HG02759 (cell line): Measurements from ENCODE around the gene LYRM9.
A peak's percentile ranks its signal among the peaks of the same experiment; 100 is the strongest.
"Not testable (repeated sequence)": the region's sequence is repeated elsewhere in the genome, so short reads cannot be mapped to it uniquely, and the experiment has no call there.

ENCODE experiments used
- ATAC-seq: cut with Tn5 transposase; IDR thresholded peaks from one replicate; pipeline ENCODE4 v1.9.1; 2021; ENCODE audit warnings: mild to moderate bottlenecking, moderate library complexity; ENCODE audit not compliant: unreplicated experiment

Gene LYRM9

DNA sequence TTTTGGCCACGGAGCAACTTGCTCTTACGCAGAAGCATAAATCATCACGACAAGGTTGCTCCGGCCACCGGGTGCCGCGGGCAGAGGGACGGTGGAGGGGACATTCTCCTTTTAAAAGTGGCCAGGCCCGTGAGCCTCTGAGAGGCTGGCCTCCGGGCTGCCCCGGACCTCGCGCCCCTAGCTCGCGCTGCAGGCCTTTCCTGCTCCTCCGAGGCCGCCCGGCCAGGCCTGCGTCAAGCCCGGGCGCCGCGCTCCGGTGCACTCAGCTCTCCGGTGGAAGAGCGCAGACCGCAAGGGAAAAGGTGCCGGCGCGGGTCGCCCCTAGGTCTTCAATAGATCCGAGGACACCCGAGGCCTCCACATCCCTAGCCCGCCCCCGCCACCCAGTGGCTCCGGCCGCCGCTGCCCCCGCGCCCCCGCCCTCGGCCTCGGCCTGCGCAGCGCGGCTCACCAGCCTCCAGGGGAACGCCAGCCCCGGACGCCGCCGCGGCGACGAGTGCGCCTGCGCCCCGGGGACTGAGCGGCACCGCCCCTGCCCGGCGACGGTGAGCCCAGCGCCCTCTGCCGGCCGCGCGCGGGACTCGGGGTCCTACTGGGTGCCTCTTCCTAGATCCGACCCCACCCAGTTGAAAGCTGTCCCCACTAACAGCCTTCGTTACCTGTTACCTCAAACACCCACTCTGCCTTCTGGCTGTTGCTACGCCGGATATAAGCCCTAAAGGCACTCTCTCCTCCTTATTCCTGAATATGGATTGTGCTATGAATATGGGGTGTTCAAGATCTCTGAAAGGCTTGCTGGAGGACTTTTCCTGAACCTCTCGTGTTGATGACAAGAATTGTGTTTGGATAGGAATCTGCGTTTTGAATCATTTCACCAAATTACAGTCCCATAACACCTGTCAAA is at the start of gene LYRM9:
LYRM9 (minus strand) TSS at position 500 of the 904 bp plus-strand sequence. CDS start 10,671 bp downstream, outside the sequence.
- peak; percentile 95 for ATAC-seq

DNA sequence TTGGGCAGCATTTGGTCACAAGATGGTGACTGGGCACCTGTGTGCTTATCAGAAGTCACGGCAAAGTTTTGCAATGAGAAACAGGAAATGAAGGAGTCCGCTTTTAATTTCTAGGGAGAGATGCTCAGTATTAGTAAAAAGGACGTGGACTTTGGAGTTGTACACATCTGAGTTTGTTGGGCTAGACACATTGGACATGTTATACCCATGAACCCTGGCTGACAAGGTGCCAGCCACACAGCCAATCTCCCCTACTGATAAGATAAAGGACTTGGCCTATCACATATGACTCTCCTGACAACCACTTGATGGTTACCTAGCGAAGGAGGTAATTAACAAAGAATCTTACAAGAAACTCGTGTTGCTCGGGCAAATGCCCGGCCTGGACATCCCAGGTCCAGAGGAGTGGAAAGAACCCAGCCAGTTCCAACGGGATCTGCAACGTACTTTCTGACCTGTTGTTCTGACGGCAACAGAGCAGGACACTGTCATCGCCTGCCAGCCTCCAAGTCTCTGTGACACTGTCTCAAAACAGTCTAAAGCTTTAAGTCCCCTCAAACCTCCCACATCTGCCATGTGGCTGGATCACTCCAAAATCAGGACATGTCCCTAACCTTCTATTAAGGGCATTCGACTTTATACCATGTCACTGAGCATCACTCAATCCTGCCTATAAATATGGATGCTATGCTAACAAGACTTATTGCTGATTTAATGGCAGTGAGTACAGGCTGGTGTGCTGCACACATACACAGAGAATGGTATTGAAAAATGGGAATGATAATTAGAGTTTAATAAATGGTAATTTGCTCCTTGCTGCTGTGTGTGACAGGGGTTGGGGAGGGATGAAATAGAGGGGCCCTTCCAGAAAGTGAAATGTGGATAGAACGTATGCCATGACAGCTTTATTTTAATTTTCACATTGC is 47.6 kb upstream of the LYRM9 start:
- no peak for ATAC-seq

DNA sequence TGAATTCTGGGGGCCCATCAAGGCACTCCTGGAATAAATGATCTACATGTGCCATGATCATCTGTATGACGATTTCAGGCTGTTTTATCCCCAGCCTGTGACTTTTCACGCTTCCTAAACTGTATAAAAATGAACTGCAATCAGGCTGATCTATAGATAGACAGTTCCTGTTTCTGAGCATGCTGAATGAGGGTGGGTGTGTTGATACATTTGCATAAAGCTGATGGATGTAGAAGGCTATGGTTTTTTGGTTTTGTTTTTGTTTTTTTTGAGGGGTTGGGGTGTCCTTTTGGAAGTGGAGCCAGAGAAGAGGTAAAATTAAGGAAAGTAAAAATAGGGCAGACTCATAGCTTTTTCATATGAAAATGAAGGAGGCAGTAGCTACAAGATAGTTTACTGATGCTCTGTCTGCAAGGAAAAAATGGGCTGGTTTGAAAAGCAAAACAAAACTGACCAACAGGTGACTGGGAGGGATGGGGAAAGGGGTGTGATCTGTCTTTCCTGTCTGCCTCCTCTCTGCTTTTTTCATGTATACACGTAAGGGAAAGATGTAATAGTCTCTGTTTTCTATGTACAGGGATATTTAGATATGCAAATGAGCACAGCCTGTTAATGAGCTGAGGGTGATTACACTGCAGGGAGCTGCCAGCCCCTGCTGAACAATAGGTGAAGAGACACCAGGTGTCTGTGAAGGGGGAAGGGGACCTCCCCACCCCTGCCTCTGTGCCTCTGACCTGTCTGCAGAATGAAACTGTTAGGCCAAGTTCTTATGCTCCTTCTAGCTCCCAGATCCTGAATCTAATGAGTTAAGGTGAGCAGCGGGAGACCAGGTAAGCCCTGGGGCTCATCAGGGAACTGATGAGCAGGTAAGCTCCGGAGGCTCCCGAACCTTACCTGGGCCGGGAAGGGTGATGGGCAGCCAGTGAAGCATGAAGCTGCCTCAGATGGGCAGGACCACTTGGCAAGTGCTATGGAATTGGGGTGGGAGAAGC is 46.6 kb upstream of the LYRM9 start:
- peak; percentile 58 for ATAC-seq

DNA sequence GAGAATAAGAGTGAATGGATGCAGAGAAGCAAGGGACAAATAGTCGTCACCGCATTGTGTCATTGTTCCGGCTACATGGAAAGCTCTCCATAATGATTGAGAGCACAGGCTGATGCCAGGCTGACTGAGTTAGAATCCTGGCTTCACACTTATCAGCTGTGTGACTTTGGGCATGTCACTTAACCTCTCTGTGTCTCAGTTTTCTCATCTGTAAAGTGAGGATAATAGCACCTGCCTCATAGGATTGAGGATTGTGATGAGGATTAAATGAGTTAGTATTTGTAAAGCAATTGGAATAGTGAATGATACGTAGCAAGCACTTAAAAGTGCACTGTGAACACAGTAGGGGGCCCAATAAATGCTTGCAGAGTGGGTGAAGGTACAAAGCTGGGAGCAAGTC is 45.7 kb upstream of the LYRM9 start:
- ATAC-seq, result no peak

DNA sequence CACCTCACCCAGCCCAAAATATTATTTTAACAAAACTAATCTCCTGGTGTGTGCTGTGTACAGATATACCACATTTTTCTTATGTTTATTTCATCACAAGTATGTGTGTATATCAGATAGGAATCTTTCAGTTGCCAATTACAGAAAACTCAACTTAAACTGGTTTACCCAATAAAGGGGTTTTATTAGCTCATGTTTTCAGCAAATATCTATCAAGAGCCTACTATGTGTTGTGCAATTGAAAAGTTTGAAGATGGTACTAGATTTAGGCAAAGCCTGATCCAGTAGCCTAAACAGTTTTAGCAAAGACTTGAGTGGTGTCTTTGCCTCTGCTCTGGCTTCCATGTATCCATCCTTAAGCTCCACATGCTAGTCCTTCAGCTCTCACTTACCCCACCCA is 45.1 kb upstream of the LYRM9 start:
- no peak for ATAC-seq

DNA sequence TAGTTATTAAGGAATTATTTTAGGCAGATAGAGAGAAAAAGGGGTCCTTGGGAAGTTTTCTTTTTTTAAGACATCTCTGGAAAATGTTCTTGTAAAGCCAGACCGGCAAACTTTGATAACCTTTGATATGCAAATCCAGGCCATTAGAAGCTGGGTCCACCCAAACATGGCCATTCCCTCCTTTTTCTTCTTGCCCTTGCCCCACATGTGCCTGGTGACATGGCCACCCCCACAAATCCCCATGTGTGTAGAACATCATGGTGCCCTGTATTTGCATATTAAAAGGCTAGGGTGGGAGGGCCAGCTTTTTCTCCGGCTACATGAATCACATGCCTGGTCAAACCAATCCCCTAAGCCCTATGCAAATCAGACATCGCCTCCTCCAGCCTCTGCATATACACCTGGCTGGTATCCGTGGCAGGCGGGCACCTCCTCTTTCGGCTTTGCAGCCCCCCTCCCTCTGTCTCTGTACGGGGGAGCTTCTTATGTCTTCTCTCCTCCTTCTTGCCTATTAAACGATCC is 43.9 kb upstream of the LYRM9 start:
- no peak for ATAC-seq

DNA sequence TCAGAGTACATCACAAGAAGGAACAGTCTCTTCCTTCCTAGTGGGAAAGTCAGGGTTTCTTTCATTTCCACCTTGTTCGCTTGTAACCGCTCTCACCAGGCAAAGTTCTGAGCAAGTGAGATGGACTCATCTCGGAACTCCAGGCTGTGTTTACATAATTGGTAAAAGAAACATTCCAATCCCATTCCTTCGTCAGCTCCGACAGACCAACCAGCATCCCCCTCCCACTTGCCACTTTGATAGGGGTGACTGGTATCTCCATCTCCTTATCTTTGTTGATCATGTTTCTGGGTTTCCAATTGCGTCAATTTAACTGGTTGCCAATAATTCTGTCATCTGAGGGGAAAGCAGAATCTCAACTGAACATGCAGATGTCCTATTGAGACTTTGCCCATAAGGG is 36.8 kb upstream of the LYRM9 start:
- no peak for ATAC-seq

DNA sequence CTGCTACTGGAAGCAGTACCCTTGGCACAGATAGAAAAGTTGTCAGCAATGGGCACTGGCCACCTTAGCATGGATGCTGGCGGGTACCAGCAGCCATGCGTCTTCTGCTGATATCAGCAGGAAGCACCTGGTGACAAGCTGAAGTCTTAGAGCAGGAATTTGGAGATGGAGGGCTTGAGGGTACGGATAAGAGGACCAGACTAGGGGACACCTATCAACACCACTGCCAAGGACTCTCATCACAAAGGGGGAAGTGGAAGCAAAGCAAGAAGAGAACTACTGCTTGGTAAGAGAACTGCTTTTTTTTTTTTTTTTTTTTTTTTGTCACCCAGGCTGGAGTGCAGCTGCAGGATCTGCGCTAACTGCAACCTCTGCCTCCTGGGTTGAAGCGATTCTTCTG is 35.4 kb upstream of the LYRM9 start:
- ATAC-seq, result no peak

DNA sequence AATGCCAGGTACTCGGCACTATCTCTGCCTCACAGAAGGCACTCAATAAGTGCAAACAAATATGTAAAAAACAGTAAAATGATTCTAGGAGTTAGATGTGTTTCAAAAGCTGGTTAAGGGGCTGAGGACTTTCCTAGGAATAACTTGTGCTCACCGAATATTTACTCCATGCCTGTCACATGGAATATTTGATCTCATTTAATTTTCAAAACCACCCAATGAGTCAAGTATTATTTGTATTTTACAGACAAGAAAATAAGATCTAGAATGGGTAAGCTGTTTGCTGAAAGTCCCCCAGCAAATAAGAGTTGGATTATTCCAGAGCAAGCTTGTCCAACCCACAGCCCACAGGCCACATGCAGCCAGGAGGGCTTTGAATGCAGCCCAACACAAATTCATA is 34.6 kb upstream of the LYRM9 start:
- ATAC-seq, result no peak

DNA sequence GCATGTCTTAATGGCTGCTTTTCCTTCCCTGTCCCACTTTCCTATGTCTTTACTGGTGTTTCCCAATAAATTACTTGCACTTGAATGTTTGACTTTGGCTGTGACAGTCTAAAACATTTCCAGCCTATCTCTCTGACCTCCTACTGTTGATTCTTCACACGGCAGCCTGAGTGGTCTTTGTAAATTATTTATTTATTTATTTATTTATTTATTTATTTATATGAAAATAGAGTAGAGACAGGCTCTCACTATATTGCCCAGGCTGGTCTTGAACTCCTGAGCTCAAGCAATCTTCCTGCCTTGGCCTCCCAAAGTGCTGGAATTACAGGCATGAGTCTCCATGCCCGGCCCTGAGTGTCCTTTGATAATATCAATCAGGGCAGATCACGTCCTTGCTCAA is 28.4 kb upstream of the LYRM9 start:
- ATAC-seq, result no peak

DNA sequence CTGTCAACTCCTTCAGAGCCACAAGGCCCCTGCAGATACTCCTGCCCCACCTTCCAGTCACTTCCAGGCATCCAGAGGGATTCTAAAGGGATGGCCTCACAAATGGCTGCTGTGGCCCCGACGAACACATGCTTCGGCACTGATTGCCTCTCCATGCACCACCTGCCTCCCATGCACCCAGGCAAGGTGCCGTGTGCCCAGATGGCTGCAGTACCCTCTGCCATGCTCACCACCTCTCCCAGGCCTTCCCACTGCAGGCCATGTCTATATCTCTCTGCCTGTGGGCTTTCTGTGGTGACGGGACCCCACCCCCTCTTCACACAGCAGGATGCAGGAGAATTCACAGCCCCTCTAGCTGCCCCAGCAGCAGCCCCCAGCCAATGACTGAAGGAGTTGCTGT is 27.9 kb upstream of the LYRM9 start:
- ATAC-seq, result no peak

DNA sequence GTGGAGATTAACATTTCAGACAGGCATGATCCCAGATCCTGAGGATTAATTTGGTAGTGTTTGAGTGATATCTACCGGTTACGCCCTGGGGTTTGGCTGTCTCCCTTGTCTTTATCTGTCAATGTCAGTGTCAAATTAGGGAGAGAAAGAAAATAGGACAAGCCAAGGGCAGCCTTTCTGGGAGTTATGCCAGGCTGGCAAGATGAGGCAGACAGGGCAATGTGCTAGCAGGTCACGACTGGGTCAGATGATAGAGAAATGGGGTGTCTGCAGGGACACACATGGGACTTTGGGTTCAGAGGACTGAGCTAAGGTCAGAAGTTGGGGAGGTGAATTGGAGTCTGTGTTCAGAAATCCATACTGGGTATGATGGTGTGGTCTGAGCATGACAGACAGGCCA is 27.4 kb upstream of the LYRM9 start:
- no peak for ATAC-seq

DNA sequence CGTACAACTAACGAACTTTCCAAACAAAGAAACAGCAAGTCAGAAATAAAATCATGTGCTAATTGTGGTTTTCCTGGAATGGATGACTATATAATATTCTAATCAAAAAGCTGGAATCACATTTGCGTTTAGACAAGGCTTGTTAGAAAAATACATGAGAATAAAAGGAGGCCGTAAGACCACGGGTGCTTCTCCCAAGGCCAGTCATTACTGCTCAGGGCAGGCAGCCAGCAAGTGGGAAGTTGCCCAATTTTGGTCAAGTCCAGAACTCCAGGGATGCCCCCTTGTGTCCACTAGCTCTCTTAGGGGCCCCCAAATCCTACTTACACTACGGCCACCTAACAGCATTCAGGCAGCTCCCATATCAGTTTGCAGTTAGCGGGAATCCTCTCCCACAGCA is 25.9 kb upstream of the LYRM9 start:
- ATAC-seq, result no peak

DNA sequence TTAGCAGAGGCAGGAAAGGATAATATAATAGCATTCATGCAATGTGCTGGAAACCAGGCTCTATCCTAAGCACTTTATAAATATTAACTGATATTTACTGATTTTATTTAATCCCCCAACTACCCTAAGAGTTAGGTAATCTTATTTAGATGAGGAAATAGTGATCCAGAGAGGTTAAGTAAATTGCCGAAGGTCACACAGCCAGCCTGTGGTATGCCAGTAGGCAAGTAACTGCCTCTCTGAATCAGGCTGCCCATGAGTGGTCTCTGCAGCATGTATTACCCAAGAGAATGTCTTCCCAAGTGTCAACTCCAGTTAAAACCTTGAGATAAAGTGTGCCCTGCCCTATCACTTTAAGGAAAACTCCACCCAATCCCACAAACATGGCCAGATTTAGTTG is 25.3 kb upstream of the LYRM9 start:
- no peak for ATAC-seq

DNA sequence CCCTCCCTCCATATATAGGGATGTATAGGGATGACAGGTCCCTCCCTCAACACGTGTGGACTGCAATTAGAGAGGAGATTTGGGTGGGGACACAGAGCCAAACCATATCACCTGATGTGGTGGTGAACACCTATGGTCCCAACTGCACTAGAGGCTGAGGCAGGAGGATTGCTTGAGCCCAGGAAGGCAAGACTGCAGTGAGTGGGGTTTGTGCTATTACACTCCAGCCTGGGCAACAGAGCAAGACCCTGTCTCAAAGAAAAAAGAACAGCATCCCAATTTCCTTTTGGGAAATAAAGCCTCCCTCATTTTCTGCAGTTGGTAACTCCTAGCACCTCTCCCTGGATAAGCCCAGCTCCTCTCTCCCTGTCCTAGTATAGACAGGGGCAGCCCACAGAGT is 23.8 kb upstream of the LYRM9 start:
- ATAC-seq, result no peak

DNA sequence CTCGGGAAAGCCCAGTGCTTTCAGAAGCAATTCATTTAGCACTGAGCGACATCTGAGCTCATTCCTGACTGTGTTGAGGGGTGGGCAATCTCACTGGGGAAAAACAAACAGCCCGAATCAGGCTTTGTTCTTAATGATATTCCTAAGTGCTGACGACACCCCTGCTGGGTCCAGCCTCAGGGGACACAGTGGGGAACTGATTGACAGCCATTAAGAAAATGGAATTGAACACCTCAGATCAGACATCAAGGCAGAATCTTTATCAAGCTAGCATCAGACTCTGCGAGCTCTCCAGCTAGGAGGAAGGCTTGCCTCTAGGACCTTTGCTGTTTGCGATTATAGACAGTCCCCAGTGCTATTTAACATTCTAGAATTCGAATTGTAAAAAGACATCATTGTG is 22.5 kb upstream of the LYRM9 start:
- no peak for ATAC-seq

DNA sequence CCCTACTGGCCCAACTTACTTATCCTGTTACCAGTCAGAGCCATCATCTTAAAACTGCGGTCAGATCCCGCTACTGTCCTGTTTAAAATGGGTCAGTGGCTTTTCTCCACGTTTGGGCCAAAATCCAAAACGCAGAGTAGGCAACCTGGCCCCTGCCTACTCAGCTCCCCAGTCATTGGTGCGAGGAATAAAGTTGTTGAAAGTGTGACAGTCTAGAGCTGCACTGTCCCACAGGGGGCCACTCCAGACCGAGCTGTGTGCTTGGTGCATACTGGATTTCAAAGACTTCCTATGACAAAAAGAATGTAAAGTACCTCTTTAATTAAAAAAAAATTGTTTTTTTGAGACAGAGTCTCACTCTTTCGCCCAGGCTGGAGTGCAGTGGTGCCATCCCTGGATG is 21.2 kb upstream of the LYRM9 start:
- ATAC-seq, result no peak

DNA sequence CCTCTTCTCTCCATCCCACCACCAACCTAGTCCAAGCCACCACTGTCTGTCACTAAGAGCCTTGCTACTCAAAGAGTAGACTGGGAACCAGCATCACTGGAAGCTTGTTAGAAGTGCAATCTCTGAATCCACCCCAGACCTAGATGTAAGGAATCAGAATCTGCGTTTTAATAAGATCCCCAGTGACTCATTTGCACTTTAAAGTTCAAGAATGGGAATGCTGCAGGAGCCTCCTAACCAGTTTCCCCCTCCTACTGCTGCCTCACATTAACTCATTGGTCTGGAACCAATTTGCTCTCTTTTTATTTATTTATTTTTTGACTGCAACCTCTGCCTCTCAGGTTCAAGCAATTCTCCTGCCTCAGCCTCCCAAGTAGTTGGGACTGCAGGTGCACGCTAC is 19.8 kb upstream of the LYRM9 start:
- ATAC-seq, result no peak

DNA sequence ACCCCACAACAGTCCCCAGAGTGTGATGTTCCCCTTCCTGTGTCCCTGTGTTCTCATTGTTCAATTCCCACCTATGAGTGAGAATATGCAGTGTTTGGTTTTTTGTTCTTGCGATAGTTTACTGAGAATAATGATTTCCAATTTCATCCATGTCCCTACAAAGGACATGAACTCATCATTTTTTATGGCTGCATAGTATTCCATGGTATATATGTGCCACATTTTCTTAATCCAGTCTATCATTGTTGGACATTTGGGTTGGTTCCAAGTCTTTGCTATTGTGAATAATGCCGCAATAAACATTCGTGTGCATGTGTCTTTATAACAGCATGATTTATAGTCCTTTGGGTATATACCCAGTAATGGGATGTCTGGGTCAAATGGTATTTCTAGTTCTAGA is 19.1 kb upstream of the LYRM9 start:
- not testable (repeated sequence) for ATAC-seq

DNA sequence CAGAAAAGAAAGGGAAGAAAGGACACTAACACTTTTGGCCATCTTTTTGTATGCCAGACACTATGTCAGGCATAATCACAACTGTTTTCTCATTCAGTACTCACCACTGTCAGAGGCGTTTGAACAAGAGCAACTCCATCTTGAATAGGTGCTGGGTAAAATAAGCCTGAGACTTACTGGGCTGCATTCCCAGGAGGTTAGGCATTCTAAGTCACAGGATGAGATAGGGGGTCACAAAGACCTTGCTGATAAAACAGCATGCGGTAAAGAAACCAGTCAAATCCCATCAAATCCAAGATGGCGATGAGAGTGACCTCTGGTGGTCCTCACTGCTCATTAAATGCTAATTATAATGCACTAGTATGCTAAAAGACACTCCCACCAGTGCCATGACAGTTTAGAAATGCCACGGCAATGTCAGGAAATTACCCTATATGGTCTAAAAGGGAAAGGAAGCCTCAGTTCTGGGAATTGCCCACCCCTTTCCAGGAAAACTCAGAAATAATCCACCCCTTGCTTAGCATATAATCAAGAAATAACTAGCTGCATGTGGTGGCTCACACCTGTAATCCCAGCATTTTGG is 14.9 kb upstream of the LYRM9 start:
- no peak for ATAC-seq
